ENCODE measurements around the gene SCRN2. TPM values are rescaled to one million over a fixed set of nuclear protein-coding genes. Genes with fewer than 3 reads are reported as not detected.

SCRN2 gene
- total and polyA plus RNA-seq, 2 experiments from 2014 or later = 40.6 to 45.5 TPM

DNA sequence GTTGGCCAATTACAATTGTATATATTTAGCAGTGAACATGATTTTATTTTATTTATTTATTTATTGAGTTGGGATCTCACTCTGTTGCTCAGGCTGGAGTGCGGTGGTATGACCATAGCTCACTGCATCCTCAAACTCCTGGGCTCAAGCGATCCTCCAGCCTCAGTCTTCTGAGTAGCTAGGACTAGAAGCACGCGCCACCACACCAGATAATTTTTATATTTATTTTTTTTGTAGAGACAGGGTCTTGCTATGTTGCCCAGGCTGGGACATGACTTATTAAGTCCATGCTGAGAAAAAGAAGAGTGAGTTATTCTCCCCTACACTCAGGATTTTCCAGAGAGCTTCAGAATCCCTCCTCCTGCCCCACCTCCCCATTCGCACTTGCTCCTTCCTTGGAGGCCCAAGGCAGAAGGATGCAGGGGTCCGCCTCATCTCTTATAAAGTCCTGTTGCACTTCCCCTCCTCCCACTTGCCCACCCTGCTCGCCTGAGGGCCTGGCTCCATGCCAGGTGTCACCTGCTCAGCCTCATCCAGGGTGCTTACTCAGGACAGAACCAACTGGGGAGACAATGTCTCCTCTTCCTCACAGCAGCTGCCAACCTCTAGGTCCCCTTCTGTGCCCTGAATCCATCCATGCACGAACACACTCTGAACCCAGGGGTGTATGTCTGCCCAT is 38.8 kb upstream of the SCRN2 start (continued):
- TF ChIP-seq, protein P1, sequence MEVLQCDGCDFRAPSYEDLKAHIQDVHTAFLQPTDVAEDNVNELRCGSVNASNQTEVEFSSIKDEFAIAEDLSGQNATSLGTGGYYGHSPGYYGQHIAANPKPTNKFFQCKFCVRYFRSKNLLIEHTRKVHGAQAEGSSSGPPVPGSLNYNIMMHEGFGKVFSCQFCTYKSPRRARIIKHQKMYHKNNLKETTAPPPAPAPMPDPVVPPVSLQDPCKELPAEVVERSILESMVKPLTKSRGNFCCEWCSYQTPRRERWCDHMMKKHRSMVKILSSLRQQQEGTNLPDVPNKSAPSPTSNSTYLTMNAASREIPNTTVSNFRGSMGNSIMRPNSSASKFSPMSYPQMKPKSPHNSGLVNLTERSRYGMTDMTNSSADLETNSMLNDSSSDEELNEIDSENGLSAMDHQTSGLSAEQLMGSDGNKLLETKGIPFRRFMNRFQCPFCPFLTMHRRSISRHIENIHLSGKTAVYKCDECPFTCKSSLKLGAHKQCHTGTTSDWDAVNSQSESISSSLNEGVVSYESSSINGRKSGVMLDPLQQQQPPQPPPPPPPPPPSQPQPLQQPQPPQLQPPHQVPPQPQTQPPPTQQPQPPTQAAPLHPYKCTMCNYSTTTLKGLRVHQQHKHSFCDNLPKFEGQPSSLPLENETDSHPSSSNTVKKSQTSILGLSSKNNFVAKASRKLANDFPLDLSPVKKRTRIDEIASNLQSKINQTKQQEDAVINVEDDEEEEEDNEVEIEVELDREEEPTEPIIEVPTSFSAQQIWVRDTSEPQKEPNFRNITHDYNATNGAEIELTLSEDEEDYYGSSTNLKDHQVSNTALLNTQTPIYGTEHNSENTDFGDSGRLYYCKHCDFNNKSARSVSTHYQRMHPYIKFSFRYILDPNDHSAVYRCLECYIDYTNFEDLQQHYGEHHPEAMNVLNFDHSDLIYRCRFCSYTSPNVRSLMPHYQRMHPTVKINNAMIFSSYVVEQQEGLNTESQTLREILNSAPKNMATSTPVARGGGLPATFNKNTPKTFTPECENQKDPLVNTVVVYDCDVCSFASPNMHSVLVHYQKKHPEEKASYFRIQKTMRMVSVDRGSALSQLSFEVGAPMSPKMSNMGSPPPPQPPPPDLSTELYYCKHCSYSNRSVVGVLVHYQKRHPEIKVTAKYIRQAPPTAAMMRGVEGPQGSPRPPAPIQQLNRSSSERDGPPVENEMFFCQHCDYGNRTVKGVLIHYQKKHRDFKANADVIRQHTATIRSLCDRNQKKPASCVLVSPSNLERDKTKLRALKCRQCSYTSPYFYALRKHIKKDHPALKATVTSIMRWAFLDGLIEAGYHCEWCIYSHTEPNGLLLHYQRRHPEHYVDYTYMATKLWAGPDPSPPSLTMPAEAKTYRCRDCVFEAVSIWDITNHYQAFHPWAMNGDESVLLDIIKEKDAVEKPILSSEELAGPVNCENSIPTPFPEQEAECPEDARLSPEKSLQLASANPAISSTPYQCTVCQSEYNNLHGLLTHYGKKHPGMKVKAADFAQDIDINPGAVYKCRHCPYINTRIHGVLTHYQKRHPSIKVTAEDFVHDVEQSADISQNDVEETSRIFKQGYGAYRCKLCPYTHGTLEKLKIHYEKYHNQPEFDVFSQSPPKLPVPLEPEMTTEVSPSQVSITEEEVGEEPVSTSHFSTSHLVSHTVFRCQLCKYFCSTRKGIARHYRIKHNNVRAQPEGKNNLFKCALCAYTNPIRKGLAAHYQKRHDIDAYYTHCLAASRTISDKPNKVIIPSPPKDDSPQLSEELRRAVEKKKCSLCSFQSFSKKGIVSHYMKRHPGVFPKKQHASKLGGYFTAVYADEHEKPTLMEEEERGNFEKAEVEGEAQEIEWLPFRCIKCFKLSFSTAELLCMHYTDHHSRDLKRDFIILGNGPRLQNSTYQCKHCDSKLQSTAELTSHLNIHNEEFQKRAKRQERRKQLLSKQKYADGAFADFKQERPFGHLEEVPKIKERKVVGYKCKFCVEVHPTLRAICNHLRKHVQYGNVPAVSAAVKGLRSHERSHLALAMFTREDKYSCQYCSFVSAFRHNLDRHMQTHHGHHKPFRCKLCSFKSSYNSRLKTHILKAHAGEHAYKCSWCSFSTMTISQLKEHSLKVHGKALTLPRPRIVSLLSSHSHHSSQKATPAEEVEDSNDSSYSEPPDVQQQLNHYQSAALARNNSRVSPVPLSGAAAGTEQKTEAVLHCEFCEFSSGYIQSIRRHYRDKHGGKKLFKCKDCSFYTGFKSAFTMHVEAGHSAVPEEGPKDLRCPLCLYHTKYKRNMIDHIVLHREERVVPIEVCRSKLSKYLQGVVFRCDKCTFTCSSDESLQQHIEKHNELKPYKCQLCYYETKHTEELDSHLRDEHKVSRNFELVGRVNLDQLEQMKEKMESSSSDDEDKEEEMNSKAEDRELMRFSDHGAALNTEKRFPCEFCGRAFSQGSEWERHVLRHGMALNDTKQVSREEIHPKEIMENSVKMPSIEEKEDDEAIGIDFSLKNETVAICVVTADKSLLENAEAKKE (CRISPR knock-in tag; IDR thresholded peaks at IDR 0.05) = no peak
- TF ChIP-seq, protein P2, sequence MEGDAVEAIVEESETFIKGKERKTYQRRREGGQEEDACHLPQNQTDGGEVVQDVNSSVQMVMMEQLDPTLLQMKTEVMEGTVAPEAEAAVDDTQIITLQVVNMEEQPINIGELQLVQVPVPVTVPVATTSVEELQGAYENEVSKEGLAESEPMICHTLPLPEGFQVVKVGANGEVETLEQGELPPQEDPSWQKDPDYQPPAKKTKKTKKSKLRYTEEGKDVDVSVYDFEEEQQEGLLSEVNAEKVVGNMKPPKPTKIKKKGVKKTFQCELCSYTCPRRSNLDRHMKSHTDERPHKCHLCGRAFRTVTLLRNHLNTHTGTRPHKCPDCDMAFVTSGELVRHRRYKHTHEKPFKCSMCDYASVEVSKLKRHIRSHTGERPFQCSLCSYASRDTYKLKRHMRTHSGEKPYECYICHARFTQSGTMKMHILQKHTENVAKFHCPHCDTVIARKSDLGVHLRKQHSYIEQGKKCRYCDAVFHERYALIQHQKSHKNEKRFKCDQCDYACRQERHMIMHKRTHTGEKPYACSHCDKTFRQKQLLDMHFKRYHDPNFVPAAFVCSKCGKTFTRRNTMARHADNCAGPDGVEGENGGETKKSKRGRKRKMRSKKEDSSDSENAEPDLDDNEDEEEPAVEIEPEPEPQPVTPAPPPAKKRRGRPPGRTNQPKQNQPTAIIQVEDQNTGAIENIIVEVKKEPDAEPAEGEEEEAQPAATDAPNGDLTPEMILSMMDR (conservative IDR thresholded peaks at IDR 0.05; ENCODE audit: low read depth in 2 of 2) = no peak

DNA sequence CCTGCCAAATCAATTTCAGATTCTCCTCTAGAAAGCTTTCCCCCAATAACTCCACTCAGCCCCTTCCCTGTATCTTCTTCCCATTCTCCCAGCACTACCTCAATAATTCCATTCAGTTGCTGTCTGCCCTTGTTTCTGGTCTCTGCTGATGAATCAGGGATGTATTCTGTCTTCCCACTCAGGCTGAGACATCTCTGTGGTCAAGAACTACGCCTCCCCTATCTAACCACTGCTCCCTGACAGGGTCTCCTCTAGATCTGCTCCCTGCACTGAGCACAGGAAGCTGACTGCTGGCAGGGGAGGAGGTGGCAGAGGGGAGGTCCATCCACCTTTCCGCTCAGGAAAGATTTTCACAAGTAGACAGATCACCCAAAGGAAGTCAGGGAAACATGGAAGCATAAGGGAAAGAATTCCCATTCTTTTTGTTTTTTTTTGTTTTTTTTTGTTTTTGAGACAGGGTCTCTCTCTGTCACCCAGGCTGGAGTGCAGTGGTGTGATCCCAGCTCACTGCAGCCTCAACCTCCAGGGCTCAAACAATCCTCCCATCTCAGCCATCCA is 38.0 kb upstream of the SCRN2 start:
- DNase-seq (ENCODE audit: low spot score) = no peak
- no peak for TF ChIP-seq ZNF114 (CRISPR knock-in tag; IDR thresholded peaks at IDR 0.05)
- TF ChIP-seq, protein P3, sequence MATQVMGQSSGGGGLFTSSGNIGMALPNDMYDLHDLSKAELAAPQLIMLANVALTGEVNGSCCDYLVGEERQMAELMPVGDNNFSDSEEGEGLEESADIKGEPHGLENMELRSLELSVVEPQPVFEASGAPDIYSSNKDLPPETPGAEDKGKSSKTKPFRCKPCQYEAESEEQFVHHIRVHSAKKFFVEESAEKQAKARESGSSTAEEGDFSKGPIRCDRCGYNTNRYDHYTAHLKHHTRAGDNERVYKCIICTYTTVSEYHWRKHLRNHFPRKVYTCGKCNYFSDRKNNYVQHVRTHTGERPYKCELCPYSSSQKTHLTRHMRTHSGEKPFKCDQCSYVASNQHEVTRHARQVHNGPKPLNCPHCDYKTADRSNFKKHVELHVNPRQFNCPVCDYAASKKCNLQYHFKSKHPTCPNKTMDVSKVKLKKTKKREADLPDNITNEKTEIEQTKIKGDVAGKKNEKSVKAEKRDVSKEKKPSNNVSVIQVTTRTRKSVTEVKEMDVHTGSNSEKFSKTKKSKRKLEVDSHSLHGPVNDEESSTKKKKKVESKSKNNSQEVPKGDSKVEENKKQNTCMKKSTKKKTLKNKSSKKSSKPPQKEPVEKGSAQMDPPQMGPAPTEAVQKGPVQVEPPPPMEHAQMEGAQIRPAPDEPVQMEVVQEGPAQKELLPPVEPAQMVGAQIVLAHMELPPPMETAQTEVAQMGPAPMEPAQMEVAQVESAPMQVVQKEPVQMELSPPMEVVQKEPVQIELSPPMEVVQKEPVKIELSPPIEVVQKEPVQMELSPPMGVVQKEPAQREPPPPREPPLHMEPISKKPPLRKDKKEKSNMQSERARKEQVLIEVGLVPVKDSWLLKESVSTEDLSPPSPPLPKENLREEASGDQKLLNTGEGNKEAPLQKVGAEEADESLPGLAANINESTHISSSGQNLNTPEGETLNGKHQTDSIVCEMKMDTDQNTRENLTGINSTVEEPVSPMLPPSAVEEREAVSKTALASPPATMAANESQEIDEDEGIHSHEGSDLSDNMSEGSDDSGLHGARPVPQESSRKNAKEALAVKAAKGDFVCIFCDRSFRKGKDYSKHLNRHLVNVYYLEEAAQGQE (IDR thresholded peaks at IDR 0.05; ENCODE audit: unreplicated experiment) = no peak
- TF ChIP-seq EZH2 (IDR thresholded peaks at IDR 0.05; ENCODE audit: low read depth, unreplicated experiment) = no peak
- no peak for TF ChIP-seq JUNB (IDR thresholded peaks at IDR 0.05; ENCODE audit: unreplicated experiment)
- no peak for TF ChIP-seq EZH2phosphoT487 (IDR thresholded peaks at IDR 0.05; ENCODE audit: unreplicated experiment)
- no peak for TF ChIP-seq CREB1 (CRISPR knock-in tag; IDR thresholded peaks at IDR 0.05; ENCODE audit: low read depth)

More for the DNA sequence above, 38.0 kb upstream of the SCRN2 start:
- H3K27ac ChIP-seq (ENCODE audit: low read depth) = no peak overlapping the region
- H3K36me3 ChIP-seq (ENCODE audit: insufficient read depth) = no peaks in the 10 kb centered on the region
- H3K4me2 ChIP-seq = no peak overlapping the region
- no peak for ATAC-seq
- H3K4me3 Mint-ChIP-seq = no peak overlapping the region; the same call in 2 of the 3 replicates
- no peaks in the 10 kb centered on the region for H3K9me3 Mint-ChIP-seq
- 0 out of 2 replicates have a peak, but pooled peaks cover 2% of the 10 kb centered on the region for H3F3A ChIP-seq (replicated peaks; ENCODE audit: low read depth)
- H2AFZ ChIP-seq = no peak overlapping the region
- no peak overlapping the region for H3K4me3 ChIP-seq
- H3K79me2 ChIP-seq (replicated peaks; ENCODE audit: insufficient read depth) = no peaks in the 10 kb centered on the region
- peaks cover 39% of the 10 kb centered on the region for H3K4me1 Mint-ChIP-seq
- H3K36me3 Mint-ChIP-seq (ENCODE audit: low read depth) = no peaks in the 10 kb centered on the region
- peaks cover 21% of the 10 kb centered on the region for H3K27me3 Mint-ChIP-seq (ENCODE audit: insufficient read depth, low read depth, poor library complexity)
- peaks cover 13% of the 10 kb centered on the region for H3K27me3 ChIP-seq (ENCODE audit: insufficient read depth)
- no peaks in the 10 kb centered on the region for H3K9me2 ChIP-seq (ENCODE audit: insufficient read depth)
- H4K20me1 ChIP-seq (replicated peaks; ENCODE audit: insufficient read depth) = no peaks in the 10 kb centered on the region; the same call in 1 of the 2 replicates
- H3K4me1 ChIP-seq (ENCODE audit: insufficient read depth) = peaks cover 25% of the 10 kb centered on the region
- H3K27ac Mint-ChIP-seq = no peak overlapping the region
